Measurements from ENCODE around the gene GOT1. TPM values are rescaled to one million over a fixed set of nuclear protein-coding genes. Genes with fewer than 3 reads are reported as not detected.

The GOT1 gene
- total RNA-seq, 1 donor from 2014 or later: 33.7 TPM

- Mint-ChIP-seq H3K36me3 (ENCODE audit: low read depth, unreplicated experiment) (no peaks in the 10 kb centered on the region), H3K4me3 (ENCODE audit: unreplicated experiment) (no peak overlapping the region), H3K9me3 (ENCODE audit: unreplicated experiment) (no peaks in the 10 kb centered on the region), H3K27ac (ENCODE audit: unreplicated experiment) (no peak overlapping the region), H3K27me3 (ENCODE audit: unreplicated experiment) (no peaks in the 10 kb centered on the region), H3K4me1 (ENCODE audit: unreplicated experiment) (peaks cover 18% of the 10 kb centered on the region)
- TF ChIP-seq CTCF (IDR thresholded peaks at IDR 0.05; ENCODE audit: unreplicated experiment): no peak
- DNase-seq (ENCODE audit: low spot score): no peak
Observed at GRCh38 chr10:99387541-99387940, 42.9 kb downstream of the GOT1 start.

- no peaks in the 10 kb centered on the region for H3K27me3 Mint-ChIP-seq (ENCODE audit: unreplicated experiment)
- H3K9me3 Mint-ChIP-seq (ENCODE audit: unreplicated experiment): no peaks in the 10 kb centered on the region
- no peak overlapping the region for H3K4me3 Mint-ChIP-seq (ENCODE audit: unreplicated experiment)
- no peaks in the 10 kb centered on the region for H3K36me3 Mint-ChIP-seq (ENCODE audit: low read depth, unreplicated experiment)
- no peak for TF ChIP-seq CTCF (IDR thresholded peaks at IDR 0.05; ENCODE audit: unreplicated experiment)
- no peak for DNase-seq (ENCODE audit: low spot score)
- peaks cover 13% of the 10 kb centered on the region for H3K4me1 Mint-ChIP-seq (ENCODE audit: unreplicated experiment)
- no peak overlapping the region for H3K27ac Mint-ChIP-seq (ENCODE audit: unreplicated experiment)
Observed at GRCh38 chr10:99387071-99387470, 43.4 kb downstream of the GOT1 start.

GRCh38 chr10:99382176-99382575 is 48.2 kb downstream of the GOT1 start:
- H3K9me3 Mint-ChIP-seq (ENCODE audit: unreplicated experiment): no peaks in the 10 kb centered on the region
- peaks cover 9% of the 10 kb centered on the region for H3K4me1 Mint-ChIP-seq (ENCODE audit: unreplicated experiment)
- no peak overlapping the region for H3K27ac Mint-ChIP-seq (ENCODE audit: unreplicated experiment)
- no peak for DNase-seq (ENCODE audit: low spot score)
- no peak overlapping the region for H3K4me3 Mint-ChIP-seq (ENCODE audit: unreplicated experiment)
- no peak for TF ChIP-seq CTCF (IDR thresholded peaks at IDR 0.05; ENCODE audit: unreplicated experiment)
- H3K27me3 Mint-ChIP-seq (ENCODE audit: unreplicated experiment): peaks cover 4% of the 10 kb centered on the region
- no peaks in the 10 kb centered on the region for H3K36me3 Mint-ChIP-seq (ENCODE audit: low read depth, unreplicated experiment)

GRCh38 chr10:99375426-99375825 is 55.0 kb downstream of the GOT1 start:
- Mint-ChIP-seq H3K9me3 (ENCODE audit: unreplicated experiment) (no peaks in the 10 kb centered on the region), H3K27me3 (ENCODE audit: unreplicated experiment) (peaks cover 6% of the 10 kb centered on the region), H3K36me3 (ENCODE audit: low read depth, unreplicated experiment) (no peaks in the 10 kb centered on the region), H3K4me3 (ENCODE audit: unreplicated experiment) (no peak overlapping the region), H3K4me1 (ENCODE audit: unreplicated experiment) (no peaks in the 10 kb centered on the region), H3K27ac (ENCODE audit: unreplicated experiment) (no peak overlapping the region)
- no peak for TF ChIP-seq CTCF (IDR thresholded peaks at IDR 0.05; ENCODE audit: unreplicated experiment)
- DNase-seq (ENCODE audit: low spot score): no peak

- H3K27ac Mint-ChIP-seq (ENCODE audit: unreplicated experiment): no peak overlapping the region
- H3K4me1 Mint-ChIP-seq (ENCODE audit: unreplicated experiment): no peaks in the 10 kb centered on the region
- H3K36me3 Mint-ChIP-seq (ENCODE audit: low read depth, unreplicated experiment): no peaks in the 10 kb centered on the region
- no peak for DNase-seq (ENCODE audit: low spot score)
- H3K9me3 Mint-ChIP-seq (ENCODE audit: unreplicated experiment): no peaks in the 10 kb centered on the region
- TF ChIP-seq CTCF (IDR thresholded peaks at IDR 0.05; ENCODE audit: unreplicated experiment): no peak
- peaks cover 6% of the 10 kb centered on the region for H3K27me3 Mint-ChIP-seq (ENCODE audit: unreplicated experiment)
- H3K4me3 Mint-ChIP-seq (ENCODE audit: unreplicated experiment): no peak overlapping the region
Observed at GRCh38 chr10:99374972-99375371, 55.5 kb downstream of the GOT1 start.
